ENCODE results near the gene TEN1. TPM values are rescaled to one million over a fixed set of nuclear protein-coding genes. Genes with fewer than 3 reads are reported as not detected.

Gene TEN1
- total and polyA plus RNA-seq, 2 of the 13 experiments (the other 11 are each of a cell fraction or from before 2014, with no cell fraction given): 18.0 to 21.3 TPM

DNA sequence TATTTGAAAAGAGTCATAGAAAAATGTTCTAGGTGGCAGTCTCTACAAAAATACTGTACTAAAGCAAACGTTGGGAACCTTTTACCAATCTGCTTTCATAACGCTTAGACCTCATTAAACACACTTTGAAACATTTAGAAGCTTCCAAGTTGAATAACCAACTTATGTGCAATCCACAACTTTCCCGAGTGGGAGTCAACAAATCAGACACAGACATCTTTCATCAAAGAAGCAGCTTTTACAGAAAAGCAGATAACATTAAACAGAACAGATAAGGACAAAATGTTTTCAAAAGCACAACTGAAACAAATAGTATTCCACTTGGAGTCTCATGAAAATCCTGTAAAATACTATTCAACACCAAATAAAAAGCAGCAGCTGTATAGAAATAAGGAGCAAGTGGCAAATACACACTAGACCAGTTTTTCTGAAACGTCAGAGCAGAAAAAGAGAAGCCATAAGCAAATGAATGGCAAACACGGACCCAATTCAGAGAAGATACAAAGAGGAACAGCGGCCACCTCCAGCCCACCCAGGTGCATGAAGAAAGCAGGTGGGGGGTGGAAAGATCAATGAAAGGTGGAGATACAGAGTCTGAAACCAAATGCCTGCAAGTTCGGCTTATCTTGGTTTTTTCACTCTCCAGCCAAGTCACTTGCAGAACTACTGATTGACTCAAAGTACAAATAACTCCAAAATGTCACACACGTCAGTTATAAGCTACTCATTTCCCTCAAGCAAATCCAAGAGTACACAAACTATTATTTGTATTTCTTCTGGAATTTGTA, 19.8 kb upstream of the TEN1 start (continued):
- TF ChIP-seq, protein P1, sequence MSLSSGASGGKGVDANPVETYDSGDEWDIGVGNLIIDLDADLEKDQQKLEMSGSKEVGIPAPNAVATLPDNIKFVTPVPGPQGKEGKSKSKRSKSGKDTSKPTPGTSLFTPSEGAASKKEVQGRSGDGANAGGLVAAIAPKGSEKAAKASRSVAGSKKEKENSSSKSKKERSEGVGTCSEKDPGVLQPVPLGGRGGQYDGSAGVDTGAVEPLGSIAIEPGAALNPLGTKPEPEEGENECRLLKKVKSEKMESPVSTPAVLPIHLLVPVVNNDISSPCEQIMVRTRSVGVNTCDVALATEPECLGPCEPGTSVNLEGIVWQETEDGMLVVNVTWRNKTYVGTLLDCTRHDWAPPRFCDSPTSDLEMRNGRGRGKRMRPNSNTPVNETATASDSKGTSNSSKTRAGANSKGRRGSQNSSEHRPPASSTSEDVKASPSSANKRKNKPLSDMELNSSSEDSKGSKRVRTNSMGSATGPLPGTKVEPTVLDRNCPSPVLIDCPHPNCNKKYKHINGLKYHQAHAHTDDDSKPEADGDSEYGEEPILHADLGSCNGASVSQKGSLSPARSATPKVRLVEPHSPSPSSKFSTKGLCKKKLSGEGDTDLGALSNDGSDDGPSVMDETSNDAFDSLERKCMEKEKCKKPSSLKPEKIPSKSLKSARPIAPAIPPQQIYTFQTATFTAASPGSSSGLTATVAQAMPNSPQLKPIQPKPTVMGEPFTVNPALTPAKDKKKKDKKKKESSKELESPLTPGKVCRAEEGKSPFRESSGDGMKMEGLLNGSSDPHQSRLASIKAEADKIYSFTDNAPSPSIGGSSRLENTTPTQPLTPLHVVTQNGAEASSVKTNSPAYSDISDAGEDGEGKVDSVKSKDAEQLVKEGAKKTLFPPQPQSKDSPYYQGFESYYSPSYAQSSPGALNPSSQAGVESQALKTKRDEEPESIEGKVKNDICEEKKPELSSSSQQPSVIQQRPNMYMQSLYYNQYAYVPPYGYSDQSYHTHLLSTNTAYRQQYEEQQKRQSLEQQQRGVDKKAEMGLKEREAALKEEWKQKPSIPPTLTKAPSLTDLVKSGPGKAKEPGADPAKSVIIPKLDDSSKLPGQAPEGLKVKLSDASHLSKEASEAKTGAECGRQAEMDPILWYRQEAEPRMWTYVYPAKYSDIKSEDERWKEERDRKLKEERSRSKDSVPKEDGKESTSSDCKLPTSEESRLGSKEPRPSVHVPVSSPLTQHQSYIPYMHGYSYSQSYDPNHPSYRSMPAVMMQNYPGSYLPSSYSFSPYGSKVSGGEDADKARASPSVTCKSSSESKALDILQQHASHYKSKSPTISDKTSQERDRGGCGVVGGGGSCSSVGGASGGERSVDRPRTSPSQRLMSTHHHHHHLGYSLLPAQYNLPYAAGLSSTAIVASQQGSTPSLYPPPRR (CRISPR knock-in tag; IDR thresholded peaks at IDR 0.05; ENCODE audit: borderline replicate concordance): no peak
- TF ChIP-seq FOSL1 (CRISPR knock-in tag; IDR thresholded peaks at IDR 0.05; ENCODE audit: borderline replicate concordance) (no peak), ZNF644 (CRISPR knock-in tag; IDR thresholded peaks at IDR 0.05; ENCODE audit: low read depth) (no peak), ELF1 (CRISPR knock-in tag; IDR thresholded peaks at IDR 0.05) (no peak), HMGA1 (CRISPR knock-in tag; conservative IDR thresholded peaks at IDR 0.05) (no peak), FOXP1 (IDR thresholded peaks at IDR 0.05) (no peak), FOXP1 (CRISPR knock-in tag; IDR thresholded peaks at IDR 0.05) (peak; percentile 50; the same call in 1 of the 2 replicates), CENPT (CRISPR knock-in tag; IDR thresholded peaks at IDR 0.05; ENCODE audit: low read depth) (no peak), ZNF3 (CRISPR knock-in tag; IDR thresholded peaks at IDR 0.05) (no peak), SETDB1 (CRISPR knock-in tag; IDR thresholded peaks at IDR 0.05; ENCODE audit: borderline replicate concordance) (no peak), NFE2L1 (CRISPR knock-in tag; IDR thresholded peaks at IDR 0.05; ENCODE audit: borderline replicate concordance) (no peak), PPARG (CRISPR knock-in tag; conservative IDR thresholded peaks at IDR 0.05) (0 out of 2 replicates have a peak, but pooled peaks have one; percentile 42), ZNF160 (CRISPR knock-in tag; IDR thresholded peaks at IDR 0.05) (no peak), HDAC2 (CRISPR knock-in tag; IDR thresholded peaks at IDR 0.05) (peak; percentile 31; the same call in 1 of the 2 replicates), PAX8 (CRISPR knock-in tag; IDR thresholded peaks at IDR 0.05; ENCODE audit: borderline replicate concordance) (no peak), ISL2 (CRISPR knock-in tag; IDR thresholded peaks at IDR 0.05) (peak; percentile 43; the same call in 1 of the 2 replicates), CC2D1A (CRISPR knock-in tag; IDR thresholded peaks at IDR 0.05) (no peak), ETV6 (CRISPR knock-in tag; conservative IDR thresholded peaks at IDR 0.05) (no peak), SUZ12 (IDR thresholded peaks at IDR 0.05; ENCODE audit: low read depth, low read length) (no peak), ZNF468 (CRISPR knock-in tag; IDR thresholded peaks at IDR 0.05) (no peak), NCOR1 (IDR thresholded peaks at IDR 0.05; ENCODE audit: borderline replicate concordance, low read length) (no peak), YY1 (IDR thresholded peaks at IDR 0.05; ENCODE audit: insufficient read depth, insufficient replicate concordance, low read depth, low read length) (no peak), CREB1 (IDR thresholded peaks at IDR 0.05) (no peak), CREB1 (CRISPR knock-in tag; IDR thresholded peaks at IDR 0.05) (peak; percentile 61; the same call in 1 of the 2 replicates), ZNF274 (CRISPR knock-in tag; IDR thresholded peaks at IDR 0.05) (no peak), ZFP36 (IDR thresholded peaks at IDR 0.05; ENCODE audit: borderline replicate concordance, low read depth, low read length, partially characterized antibody) (no peak), MEF2D (CRISPR knock-in tag; IDR thresholded peaks at IDR 0.05) (no peak)
- TF ChIP-seq, protein P2, sequence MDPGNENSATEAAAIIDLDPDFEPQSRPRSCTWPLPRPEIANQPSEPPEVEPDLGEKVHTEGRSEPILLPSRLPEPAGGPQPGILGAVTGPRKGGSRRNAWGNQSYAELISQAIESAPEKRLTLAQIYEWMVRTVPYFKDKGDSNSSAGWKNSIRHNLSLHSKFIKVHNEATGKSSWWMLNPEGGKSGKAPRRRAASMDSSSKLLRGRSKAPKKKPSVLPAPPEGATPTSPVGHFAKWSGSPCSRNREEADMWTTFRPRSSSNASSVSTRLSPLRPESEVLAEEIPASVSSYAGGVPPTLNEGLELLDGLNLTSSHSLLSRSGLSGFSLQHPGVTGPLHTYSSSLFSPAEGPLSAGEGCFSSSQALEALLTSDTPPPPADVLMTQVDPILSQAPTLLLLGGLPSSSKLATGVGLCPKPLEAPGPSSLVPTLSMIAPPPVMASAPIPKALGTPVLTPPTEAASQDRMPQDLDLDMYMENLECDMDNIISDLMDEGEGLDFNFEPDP (CRISPR knock-in tag; conservative IDR thresholded peaks at IDR 0.05): no peak

Measured in HepG2 (cell line).